Smooth muscle cell (in vitro differentiated cells): Measurements from ENCODE around the gene DROSHA. TPM values are rescaled to one million over a fixed set of nuclear protein-coding genes. Genes with fewer than 3 reads are reported as not detected.

Source experiments
- DNase-seq: peaks from one replicate; lab custom pipeline; 2025; ENCODE audit not compliant: unreplicated experiment; lab: John Stamatoyannopoulos, UW
- H2AFZ ChIP-seq: fragments of 200-600 bp; sonication (generic); 2 replicates; pipeline ENCODE4 v1.6.0; 2016; ENCODE audit warnings: antibody characterized with exemption, low read depth, mild to moderate bottlenecking
- H3F3A ChIP-seq: fragments of 200-600 bp; sonication (generic); 2 replicates; pipeline ENCODE4 v1.6.0; 2017; ENCODE audit warnings: antibody characterized with exemption, low read depth
- H3K27ac ChIP-seq: fragments of 200-600 bp; sonication (generic); 2 replicates; pipeline ENCODE4 v1.5.1; 2016; ENCODE audit warnings: low read depth, mild to moderate bottlenecking
- H3K27me3 ChIP-seq: fragments of 200-600 bp; sonication (generic); 2 replicates; pipeline ENCODE4 v1.6.1; 2016; ENCODE audit warnings: low read depth, mild to moderate bottlenecking
- H3K36me3 ChIP-seq: fragments of 200-600 bp; sonication (generic); 2 replicates; pipeline ENCODE4 v1.5.1; 2016; ENCODE audit warnings: low read depth
- H3K4me1 ChIP-seq: fragments of 200-600 bp; sonication (generic); 2 replicates; pipeline ENCODE4 v1.5.1; 2016; ENCODE audit warnings: low read depth
- H3K4me2 ChIP-seq: fragments of 200-600 bp; sonication (generic); 2 replicates; pipeline ENCODE4 v1.6.0; 2016; ENCODE audit warnings: mild to moderate bottlenecking
- H3K4me3 ChIP-seq: fragments of 200-600 bp; sonication (generic); 2 replicates; pipeline ENCODE4 v1.5.1; 2016; ENCODE audit warnings: mild to moderate bottlenecking
- H3K79me2 ChIP-seq: fragments of 200-600 bp; sonication (generic); 2 replicates; pipeline ENCODE4 v1.6.0; 2016; ENCODE audit warnings: low read depth, mild to moderate bottlenecking
- H3K9ac ChIP-seq: fragments of 200-600 bp; sonication (generic); 2 replicates; pipeline ENCODE4 v1.6.0; 2016; ENCODE audit warnings: low read depth
- H3K9me3 ChIP-seq: fragments of 200-600 bp; sonication (generic); replicated peaks from 2 replicates; pipeline ENCODE4 v1.5.1; 2016; ENCODE audit warnings: low read depth
- H4K20me1 ChIP-seq: fragments of 200-600 bp; sonication (generic); 2 replicates; pipeline ENCODE4 v1.6.0; 2016; ENCODE audit warnings: low read depth
- WGBS: methylation state at CpG from one replicate; pipeline ENCODE4 v1.1.7; 2016; ENCODE audit warnings: low lambda C conversion rate; 5-methylcytosine and 5-hydroxymethylcytosine counted together
- polyA plus RNA-seq: library from polyadenylated mRNA; unstranded; fragments of >200 nt; fragmentation: Nextera tagmentation; extraction: Ambion mirVana; gene quantifications from 2 replicates; pipeline ENCODE4 v1.2.1, GENCODE V29; 2016
- total RNA-seq: library from RNA; depleted of rRNA; stranded (reverse); fragments of >200 nt; gene quantifications from 2 replicates; pipeline ENCODE4 v1.2.3, GENCODE V29; 2014
- TF ChIP-seq, protein P1 (sequence below): fragments of 200-600 bp; sonication (generic); IDR thresholded peaks from 2 replicates; pipeline ENCODE4 v1.5.1; 2017; ENCODE audit warnings: borderline replicate concordance, mild to moderate bottlenecking, antibody characterized with exemption; ENCODE audit not compliant: insufficient read depth, poor library complexity, severe bottlenecking

DROSHA gene
- total and polyA plus RNA-seq, 2 experiments from 2014 or later = 35.3 to 50.5 TPM

DNA sequence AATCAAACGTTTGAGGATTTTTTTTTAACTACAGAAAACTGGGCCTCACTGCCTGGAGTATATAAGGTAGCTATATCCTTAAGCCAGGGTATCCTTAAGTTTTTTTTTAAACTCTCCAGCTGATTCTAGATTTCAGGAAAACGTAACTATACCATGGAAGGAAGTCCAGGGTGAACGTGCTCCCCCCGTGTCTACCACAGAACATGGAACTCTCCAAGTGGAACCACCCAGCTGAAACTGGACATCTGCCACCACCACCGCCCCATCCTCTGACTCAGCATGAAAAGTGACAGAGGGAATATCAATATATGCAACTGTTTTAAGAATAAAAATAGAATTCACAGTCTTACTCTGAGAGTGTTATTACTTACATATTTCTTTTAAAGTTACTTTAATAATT is 61.3 kb downstream of the DROSHA start:
- TF ChIP-seq, protein P1, sequence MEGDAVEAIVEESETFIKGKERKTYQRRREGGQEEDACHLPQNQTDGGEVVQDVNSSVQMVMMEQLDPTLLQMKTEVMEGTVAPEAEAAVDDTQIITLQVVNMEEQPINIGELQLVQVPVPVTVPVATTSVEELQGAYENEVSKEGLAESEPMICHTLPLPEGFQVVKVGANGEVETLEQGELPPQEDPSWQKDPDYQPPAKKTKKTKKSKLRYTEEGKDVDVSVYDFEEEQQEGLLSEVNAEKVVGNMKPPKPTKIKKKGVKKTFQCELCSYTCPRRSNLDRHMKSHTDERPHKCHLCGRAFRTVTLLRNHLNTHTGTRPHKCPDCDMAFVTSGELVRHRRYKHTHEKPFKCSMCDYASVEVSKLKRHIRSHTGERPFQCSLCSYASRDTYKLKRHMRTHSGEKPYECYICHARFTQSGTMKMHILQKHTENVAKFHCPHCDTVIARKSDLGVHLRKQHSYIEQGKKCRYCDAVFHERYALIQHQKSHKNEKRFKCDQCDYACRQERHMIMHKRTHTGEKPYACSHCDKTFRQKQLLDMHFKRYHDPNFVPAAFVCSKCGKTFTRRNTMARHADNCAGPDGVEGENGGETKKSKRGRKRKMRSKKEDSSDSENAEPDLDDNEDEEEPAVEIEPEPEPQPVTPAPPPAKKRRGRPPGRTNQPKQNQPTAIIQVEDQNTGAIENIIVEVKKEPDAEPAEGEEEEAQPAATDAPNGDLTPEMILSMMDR = no peak
- Histone ChIP-seq H3K9me3 (no peaks in the 10 kb centered on the region), H3K4me1 (no peaks in the 10 kb centered on the region), H3K4me2 (no peak overlapping the region), H4K20me1 (no peaks in the 10 kb centered on the region), H3K27me3 (no peaks in the 10 kb centered on the region), H3K4me3 (no peak overlapping the region), H3F3A (no peaks in the 10 kb centered on the region), H2AFZ (no peak overlapping the region), H3K36me3 (peaks cover 16% of the 10 kb centered on the region), H3K27ac (no peak overlapping the region), H3K79me2 (no peaks in the 10 kb centered on the region), H3K9ac (no peak overlapping the region)
- 94% methylated on average over 5 of the region's 5 CpGs for WGBS
- no peak for DNase-seq

DNA sequence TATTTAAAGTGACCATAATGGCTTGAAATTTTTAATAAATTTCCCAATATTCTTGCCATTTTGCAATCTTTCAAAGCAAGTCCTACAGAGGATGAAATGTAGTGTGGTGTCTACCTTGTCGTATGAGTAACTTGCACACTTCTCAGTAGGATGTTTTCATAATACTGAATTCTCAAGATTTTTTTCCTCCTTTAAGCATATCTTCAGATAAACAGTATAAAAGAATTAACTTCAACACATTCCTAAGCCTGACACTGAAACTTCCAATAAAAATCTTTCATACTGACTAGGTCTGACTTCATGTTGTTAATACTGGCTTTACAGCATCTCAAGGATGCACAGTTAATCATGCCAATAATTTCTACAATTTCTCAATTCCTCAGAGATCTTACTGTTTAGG is 62.0 kb downstream of the DROSHA start:
- Histone ChIP-seq H4K20me1 (no peaks in the 10 kb centered on the region), H3K4me3 (no peak overlapping the region), H3K79me2 (no peaks in the 10 kb centered on the region), H3K4me1 (no peaks in the 10 kb centered on the region), H3K9ac (no peak overlapping the region), H3K4me2 (no peak overlapping the region), H3K9me3 (no peaks in the 10 kb centered on the region), H3K27ac (no peak overlapping the region), H2AFZ (no peak overlapping the region), H3F3A (no peaks in the 10 kb centered on the region), H3K36me3 (peaks cover 22% of the 10 kb centered on the region), H3K27me3 (no peaks in the 10 kb centered on the region)
- DNase-seq = no peak
- WGBS = 95% methylated on average over 1 of the region's 1 CpG
- TF ChIP-seq, protein P1 = no peak

DNA sequence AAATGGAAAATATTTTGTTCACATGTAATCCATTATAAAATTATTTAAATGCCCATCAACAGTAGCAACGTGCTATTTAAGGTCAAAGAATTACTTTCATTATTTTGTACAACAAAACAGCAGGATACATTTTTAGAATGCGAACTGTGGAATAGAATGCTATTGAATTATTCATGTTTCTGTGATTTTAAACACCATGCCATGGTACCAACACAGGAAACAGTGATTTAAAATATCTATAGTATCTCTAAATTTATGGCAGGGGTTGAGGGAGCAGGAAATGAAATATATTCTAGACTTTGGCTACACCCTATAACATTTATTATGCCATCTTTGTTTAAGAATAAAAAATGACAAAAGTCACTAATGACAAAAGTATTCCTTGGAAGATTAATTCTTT is 62.4 kb downstream of the DROSHA start:
- TF ChIP-seq, protein P1 = no peak
- Histone ChIP-seq H3K9me3 (no peaks in the 10 kb centered on the region), H3K79me2 (no peaks in the 10 kb centered on the region), H3K27me3 (no peaks in the 10 kb centered on the region), H3K9ac (no peak overlapping the region), H3K4me1 (no peaks in the 10 kb centered on the region), H3F3A (no peaks in the 10 kb centered on the region), H3K36me3 (peaks cover 25% of the 10 kb centered on the region), H4K20me1 (no peaks in the 10 kb centered on the region), H3K4me2 (no peak overlapping the region), H2AFZ (no peak overlapping the region), H3K4me3 (no peak overlapping the region), H3K27ac (no peak overlapping the region)
- WGBS = 94% methylated on average over 2 of the region's 2 CpGs
- DNase-seq = no peak

DNA sequence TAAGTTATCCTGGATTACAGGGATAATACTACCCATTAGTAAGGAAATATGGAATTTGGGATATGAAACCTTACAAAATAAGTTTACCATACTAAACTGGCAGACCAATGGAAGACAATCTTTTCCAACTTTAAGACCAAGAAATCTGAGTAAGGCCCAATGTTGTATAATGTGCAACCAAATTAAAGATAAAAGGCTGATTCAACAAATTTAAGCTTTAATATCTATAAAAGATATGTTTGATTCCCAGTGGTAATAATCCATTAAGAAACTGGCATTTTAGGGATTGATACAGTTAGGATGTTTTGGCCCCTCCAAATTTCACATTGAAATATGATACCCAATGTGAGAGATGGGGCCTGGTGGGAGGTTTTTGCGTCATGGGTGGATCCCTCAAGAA is 66.6 kb downstream of the DROSHA start:
- no peaks in the 10 kb centered on the region for H3K79me2 ChIP-seq
- H3K9ac ChIP-seq = no peak overlapping the region
- peaks cover 44% of the 10 kb centered on the region for H3K36me3 ChIP-seq
- WGBS = 96% methylated on average over 1 of the region's 1 CpG
- no peak overlapping the region for H3K4me3 ChIP-seq
- TF ChIP-seq, protein P1 = no peak
- H4K20me1 ChIP-seq = no peaks in the 10 kb centered on the region
- H3K27me3 ChIP-seq = no peaks in the 10 kb centered on the region
- no peak overlapping the region for H3K4me2 ChIP-seq
- H3K4me1 ChIP-seq = no peaks in the 10 kb centered on the region
- no peaks in the 10 kb centered on the region for H3F3A ChIP-seq
- DNase-seq = no peak
- no peak overlapping the region for H2AFZ ChIP-seq
- H3K27ac ChIP-seq = no peak overlapping the region
- no peaks in the 10 kb centered on the region for H3K9me3 ChIP-seq
